Measurements from ENCODE around the gene VWA3B.
"Not testable (repeated sequence)": the region's sequence is repeated elsewhere in the genome, so short reads cannot be mapped to it uniquely, and the experiment has no call there.

Gene VWA3B

GRCh38 chr2:98089941-98090340, 3.0 kb downstream of the VWA3B start:
- no peak for DNase-seq

- DNase-seq: no peak
Observed at GRCh38 chr2:98090951-98091350, 4.0 kb downstream of the VWA3B start.

- DNase-seq: no peak
Observed at GRCh38 chr2:98091738-98092137, 4.8 kb downstream of the VWA3B start.

GRCh38 chr2:98093146-98093545, 6.2 kb downstream of the VWA3B start:
- no peak for DNase-seq

DNA sequence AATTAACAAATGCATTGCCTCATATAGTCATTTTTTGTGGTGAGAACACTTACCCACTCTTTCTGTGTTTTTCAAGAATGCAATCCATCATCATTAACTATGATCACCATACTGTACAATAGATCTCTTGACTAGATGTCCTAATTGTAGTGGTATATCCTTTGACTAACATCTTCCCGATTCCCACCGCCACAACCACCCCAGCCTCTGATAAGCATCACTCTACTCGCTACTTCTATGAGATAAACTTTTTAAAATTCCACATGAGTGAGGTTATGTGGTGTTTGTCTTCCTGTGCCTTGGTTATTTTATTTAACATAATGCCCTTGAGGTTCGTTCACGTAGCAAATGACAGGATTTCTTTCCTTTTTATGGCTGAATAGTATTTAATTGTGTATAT, 6.6 kb downstream of the VWA3B start:
- DNase-seq: no peak

- DNase-seq: no peak
Observed at GRCh38 chr2:98099939-98100743, 13.2 kb downstream of the VWA3B start.

DNA sequence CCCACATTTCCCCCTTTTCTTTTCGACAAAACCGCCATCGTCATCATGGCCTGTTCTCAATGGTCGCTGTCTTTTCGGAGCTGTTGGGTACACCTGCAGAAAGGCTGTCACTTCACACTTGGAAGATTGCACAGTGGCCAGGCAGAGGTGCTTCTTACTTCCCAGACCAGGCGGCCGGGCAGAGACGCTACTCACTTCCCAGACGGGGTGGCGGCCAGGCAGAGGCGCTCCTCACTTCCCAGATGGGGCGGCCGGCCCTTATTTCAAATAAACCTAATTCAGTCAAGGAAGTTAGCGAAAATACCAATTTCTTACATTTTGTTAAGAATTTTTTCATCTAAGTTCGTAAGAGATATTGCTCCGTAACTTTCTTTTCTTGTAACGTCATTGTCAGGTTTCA, 15.3 kb downstream of the VWA3B start:
- DNase-seq: not testable (repeated sequence)

- no peak for DNase-seq
Observed at GRCh38 chr2:98102878-98103277, 15.9 kb downstream of the VWA3B start.

DNA sequence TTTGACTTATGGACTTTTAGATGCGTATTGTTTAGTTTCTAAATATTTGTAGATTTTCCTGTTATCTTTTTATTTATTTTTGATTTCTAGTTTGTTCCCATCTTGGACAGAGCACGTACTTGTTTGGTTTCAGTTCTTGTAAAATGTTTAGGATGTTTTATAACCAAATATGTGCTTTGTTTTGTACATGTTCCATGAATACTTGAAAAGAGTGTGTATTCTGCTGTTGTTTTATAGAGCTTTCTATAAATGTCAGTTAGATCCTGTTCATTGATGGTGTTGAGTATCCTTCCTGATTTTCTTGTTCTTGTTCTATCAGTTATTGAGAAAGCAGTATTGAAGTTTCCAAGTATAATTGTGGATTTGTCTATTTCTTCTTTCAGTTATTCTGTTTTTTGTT, 21.1 kb downstream of the VWA3B start:
- no peak for DNase-seq

DNA sequence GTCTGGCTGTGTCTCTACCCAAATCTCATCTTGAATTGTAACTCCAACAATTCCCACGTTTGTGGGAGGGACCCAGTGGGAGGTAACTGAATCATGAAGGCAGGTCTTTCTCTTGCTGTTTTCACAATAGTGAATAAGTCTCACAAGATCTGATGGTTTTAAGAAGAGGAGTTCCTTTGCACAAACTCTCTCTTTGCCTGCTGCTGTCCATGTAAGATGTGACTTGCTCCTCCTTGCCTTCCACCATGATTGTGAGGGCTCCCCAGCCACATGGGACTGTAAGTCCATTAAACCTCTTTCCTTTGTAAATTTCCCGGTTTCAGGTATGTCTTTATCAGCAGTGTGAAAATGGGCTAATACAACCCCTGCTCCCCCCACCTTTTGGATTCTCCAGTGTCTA, 23.8 kb downstream of the VWA3B start:
- DNase-seq: no peak

- no peak for DNase-seq
Observed at GRCh38 chr2:98114643-98115330, 27.8 kb downstream of the VWA3B start.

DNA sequence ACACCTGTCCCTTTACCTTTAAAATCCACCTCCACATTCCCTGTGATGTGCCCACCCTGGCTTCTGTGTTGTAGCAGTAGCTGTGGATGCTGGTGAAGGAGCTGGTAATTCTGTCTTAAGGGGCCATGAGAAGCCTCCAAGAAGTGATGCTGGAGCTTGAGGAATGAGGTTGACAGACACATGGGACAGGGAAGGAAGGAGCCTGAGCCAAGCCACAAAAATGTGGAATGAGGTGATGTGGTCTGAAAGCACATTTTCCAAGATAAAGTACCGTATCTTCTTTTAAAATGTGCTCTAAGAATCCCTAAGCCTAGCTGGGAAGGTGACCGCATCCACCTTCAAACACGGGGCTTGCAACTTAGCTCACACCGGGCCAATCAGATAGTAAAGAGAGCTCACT, 31.2 kb downstream of the VWA3B start:
- no peak for DNase-seq

GRCh38 chr2:98118852-98119251, 31.9 kb downstream of the VWA3B start:
- no peak for DNase-seq

GRCh38 chr2:98121149-98121548, 34.2 kb downstream of the VWA3B start:
- peak; percentile 7 for DNase-seq

DNA sequence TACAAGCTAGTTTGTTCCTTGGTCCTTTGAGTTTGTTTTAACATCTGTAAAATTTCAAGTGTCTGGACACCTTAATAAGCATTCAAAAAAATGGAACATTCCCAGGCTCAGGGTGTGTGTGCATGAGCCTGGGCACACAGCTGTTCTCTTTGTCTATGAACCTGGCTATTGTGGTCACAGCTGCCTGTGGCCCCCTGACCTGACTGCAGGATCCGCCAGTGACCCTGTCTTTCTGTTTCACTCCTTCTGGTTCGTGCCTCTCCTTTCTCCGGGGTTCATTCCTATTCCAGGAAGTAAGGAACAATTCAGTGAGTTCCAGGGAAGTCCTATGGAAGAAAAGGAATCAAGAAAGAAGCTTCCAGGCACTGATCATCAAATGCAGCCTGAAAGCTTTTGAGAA, 35.6 kb downstream of the VWA3B start:
- no peak for DNase-seq

GRCh38 chr2:98123286-98123685, 36.3 kb downstream of the VWA3B start:
- no peak for DNase-seq

DNA sequence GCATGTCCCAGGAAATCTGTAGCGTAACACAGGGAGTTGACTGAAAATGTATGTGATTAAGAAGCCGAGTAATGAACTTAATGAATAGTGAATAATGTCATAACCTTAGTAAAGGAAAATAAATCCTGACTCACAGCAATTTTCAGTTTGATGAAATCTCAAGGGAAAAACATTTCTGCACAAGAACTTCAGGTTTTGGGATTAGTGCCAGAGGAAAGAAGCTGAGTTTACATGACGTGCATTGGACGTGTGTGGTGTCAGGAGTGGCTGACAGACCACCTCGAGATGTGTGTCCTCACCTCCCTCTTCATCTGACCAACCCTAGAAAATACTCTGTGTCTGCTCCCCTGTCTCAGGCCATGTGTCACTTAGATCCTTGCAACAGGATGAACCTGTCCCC, 39.1 kb downstream of the VWA3B start:
- DNase-seq: no peak

GRCh38 chr2:98127229-98127989, 40.4 kb downstream of the VWA3B start:
- no peak for DNase-seq

DNA sequence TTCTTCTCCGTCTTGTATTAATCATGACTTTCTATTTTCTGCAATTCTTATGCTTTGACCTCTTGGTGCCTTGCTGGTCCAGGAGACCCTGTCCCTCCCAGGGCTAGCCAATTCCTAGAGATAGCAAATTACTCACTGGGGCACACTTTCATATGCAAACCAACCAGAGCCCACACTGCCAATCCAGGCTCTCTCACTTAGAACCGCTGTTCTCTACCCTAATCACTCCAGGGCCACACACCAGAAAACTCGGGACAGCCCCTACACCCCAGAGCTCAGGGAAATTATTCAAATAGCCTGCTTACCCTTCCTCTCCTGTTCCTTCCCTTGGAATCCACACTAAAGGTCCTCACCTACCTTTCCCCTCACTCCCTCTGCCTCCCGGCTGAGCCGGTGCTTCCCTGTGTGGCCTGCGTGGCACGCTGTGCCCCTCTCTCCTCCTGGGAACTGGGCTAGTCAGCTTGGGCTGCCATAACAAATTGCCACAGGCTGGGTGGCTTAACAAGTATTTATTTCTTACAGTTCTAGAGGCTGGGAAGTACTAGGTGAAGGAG, 41.7 kb downstream of the VWA3B start:
- DNase-seq: no peak

DNA sequence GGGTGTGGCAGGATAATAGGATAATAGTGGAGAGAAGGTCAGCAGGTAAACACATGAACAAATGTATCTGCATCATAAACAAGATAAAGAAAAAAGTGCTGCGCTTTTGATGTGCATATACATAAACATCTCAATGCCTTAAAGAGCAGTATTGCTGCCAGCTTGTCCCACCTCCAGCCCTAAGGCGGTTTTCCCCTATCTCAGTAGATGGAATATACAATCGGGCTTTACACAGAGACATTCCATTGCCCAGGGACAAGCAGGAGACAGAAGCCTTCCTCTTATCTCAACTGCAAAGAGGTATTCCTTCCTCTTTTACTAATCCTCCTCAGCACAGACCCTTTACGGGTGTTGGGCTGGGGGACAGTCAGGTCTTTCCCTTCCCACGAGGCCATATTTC, 43.1 kb downstream of the VWA3B start:
- not testable (repeated sequence) for DNase-seq

GRCh38 chr2:98134172-98135005, 47.4 kb downstream of the VWA3B start:
- no peak for DNase-seq

DNA sequence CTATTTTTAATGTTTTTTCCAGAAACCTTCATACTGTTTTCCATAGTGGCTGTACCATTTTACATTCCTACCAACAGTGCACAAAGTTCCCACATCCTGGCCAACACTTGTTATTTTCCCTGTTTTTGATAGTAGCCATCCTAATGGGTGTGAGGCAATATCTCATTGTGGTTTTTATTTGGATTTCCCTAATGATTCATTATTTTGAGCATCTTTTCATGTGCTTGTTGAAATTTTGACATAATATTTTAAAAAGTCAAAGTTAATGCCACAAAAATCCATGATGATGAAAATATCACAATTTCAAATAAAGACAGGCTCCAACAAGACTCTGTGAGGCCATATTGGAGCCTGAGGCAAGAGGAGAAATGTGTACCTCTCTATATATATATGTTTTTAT, 50.2 kb downstream of the VWA3B start:
- no peak for DNase-seq

DNA sequence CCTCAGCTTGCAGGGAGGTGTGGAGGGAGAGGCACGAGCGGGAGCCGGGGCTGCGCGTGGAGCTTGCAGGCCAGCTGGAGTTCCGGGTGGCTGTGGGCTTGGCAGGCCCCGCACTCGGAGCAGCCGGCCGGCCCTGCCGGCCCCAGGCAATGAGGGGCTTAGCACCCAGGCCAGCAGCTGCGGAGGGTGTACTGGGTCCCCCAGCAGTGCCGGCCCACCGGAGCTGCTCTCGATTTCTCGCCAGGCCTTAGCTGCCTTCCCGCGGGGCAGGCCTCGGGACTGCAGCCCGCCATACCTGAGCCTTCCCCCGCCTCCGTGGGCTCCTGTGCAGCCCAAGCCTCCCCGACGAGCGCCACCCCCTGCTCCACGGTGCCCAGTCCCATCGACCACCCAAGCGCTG, 52.0 kb downstream of the VWA3B start:
- DNase-seq: not testable (repeated sequence)
